ENCODE measurements around the gene KIF7. TPM values are rescaled to one million over a fixed set of nuclear protein-coding genes. Genes with fewer than 3 reads are reported as not detected.
A peak's percentile ranks its signal among the peaks of the same experiment; 100 is the strongest.

The KIF7 gene
- total RNA-seq, 1 donor from 2014 or later, result 11.2 TPM

GRCh38 chr15:89669309-89669865, 14.1 kb upstream of the KIF7 start:
- no peak for DNase-seq (ENCODE audit: low spot score)

- no peak for DNase-seq (ENCODE audit: low spot score)
Observed at GRCh38 chr15:89668171-89668570, 12.9 kb upstream of the KIF7 start.

- DNase-seq (ENCODE audit: low spot score), result no peak
Observed at GRCh38 chr15:89667706-89667960, 12.4 kb upstream of the KIF7 start.

GRCh38 chr15:89666858-89667705, 11.8 kb upstream of the KIF7 start:
- no peak for DNase-seq (ENCODE audit: low spot score)

DNA sequence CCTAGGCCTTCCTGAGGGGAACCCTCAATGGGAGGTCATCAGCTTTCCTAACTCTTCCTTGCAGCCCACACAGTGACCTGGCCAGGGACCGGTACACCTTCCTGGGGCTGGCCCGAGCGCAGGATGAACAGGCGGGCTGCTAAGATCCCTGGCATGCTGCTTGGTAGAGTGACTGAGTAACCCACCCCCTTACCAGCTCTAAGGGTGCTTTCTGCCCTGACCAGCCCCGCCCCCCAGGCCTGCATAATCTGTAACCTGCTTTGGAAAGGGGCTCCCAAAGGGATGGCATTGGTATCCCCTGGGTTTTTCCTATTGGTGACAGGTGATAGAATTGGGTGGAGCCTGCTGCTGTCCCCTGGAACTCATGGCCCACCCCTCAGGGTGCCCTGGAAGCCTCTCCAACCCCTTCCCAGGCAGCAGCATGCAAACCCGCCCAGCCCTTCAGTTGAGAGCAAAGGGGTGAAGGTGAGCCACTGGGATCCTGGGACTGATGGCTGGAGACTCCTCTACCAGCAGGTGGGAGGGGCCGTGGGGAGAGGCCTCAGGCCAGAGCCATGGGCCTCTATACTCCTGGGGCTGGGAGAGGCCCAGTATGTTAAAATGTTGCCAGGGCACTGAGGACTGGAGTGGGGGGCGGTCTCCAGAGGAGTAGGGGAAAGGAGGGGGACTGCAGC, 11.1 kb upstream of the KIF7 start:
- no peak for DNase-seq (ENCODE audit: low spot score)

DNA sequence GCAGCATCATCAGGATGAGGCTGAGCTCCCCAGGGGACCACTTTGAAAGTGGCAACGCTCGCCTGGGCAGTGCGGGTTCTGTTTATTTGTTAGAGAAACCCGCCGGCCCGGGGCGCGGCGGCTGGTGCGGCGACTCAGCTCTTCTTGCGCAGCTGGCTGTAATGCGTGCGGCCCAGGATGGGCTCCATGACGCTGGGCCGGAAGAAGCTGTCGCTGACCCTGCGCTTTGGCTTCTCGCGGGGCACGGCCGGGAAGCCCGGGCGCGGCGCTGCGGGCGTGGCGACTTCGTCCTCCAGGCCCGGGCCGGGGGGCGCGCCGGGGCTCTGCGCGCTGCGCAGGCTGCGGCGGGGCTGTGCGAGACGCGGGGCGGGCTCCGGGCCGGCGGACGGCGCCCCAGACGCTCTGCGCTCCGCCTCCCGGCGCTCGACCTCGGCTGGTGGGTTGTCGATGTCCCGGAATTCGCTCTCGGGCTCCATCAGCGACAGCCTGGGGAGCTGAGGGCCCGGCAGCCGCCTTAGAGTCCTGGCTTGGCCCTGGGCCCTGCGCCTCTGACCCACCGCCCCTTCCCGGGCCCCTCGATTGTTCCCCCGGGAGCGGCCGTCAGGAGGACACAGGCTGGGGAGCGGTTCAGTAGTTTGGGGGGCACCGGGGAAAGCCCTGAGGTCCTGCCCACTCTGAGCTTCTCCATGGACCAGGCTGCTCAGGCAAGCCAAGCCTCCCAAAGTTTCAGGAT, 10.3 kb upstream of the KIF7 start:
- DNase-seq (ENCODE audit: low spot score), result peak; percentile 60

GRCh38 chr15:89664441-89665350, 9.4 kb upstream of the KIF7 start:
- DNase-seq (ENCODE audit: low spot score), result no peak

DNA sequence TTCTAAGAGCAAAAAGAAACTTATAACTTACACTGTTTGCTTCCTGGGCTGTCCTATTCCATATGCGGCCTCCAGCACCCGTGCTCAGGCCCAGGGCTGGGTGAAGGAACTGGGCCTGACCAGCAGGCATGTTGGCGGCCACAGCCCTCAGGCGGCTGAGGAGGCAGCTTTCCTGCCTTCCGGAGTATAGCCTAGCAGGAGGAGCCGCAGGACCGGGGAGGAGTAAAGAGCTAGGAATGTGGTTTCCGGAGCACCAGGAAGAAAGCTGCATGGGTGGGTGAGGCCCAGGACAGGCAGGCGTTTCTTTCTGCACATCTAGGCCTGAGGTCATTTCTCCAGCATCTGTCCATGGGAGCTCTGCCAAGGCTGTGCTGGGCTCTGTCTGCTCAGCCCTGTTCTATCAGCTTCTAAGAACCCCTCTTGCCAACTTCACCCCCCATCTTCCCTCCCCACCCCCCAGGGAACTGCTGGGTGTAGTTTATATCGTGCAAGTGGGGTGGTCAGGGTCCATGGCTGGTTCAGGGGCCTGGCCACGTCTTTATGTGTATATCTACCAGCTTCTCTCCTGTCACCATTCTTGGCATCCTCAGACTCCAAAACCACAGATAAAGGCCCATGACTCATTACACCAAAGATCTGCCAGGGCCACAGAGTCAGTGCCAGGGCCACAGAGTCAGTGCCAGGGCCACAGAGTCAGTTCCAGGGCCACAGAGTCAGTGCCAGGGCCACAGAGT, 7.8 kb upstream of the KIF7 start:
- DNase-seq (ENCODE audit: low spot score), result peak; percentile 87

GRCh38 chr15:89660556-89660955, 5.3 kb upstream of the KIF7 start:
- DNase-seq (ENCODE audit: low spot score), result no peak

GRCh38 chr15:89659295-89659694, 4.0 kb upstream of the KIF7 start:
- no peak for DNase-seq (ENCODE audit: low spot score)

GRCh38 chr15:89657686-89658200, 2.5 kb upstream of the KIF7 start:
- no peak for DNase-seq (ENCODE audit: low spot score)

DNA sequence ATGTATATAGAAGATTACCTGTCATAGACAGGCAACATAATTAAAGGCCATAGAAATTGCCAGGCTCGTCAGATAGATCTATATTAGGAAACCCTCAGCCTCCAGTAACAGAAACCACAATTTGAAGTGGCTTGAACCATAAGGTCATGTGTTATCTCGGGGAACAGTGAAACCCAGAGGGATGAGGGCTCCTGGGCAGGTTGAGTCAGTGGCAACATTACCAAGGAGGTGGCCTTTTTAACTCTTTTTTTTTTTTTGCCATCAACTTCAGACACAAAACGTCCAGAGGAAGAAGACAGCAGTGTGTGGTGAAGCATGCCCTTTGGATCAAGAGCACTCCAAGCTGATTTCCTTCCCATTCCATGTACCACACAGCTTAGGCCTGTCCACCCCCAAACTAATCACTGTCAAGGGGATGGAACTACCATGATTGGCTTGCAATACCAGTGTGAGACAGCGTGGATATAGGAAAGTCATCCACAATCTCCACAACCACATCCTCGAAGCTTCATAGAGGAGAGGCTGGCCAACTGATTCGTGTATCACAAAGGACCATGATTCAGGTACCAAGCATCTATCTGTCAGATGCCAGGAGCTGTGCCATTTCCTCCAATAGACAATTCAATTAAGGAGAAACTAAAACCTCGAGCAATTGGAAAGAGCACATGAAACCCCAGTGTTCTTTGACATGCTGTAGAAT, 999 bp upstream of the KIF7 start:
- DNase-seq (ENCODE audit: low spot score), result no peak

DNA sequence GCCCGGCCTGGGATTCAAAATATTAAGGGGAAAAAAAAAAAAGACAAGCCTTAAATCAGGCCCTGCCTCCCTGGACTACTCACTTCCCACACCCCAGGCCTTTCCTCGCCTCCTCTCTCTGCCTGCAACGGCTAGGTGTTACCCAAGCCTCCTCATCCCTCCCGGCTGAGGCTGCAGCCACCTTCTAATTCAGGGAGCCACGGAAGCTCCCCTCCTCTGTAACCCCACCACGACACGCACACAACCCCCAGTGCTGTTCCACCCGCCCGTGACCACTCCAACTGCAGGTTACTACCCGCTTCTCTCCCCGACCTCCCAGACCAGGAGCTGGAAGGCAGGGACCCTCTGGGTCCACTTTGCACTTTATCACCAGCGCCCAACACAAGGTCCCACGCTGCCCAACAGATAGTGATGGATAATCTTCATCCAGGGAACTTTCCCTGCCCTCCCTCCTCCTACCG, 936 bp downstream of the KIF7 start:
- no peak for DNase-seq (ENCODE audit: low spot score)

GRCh38 chr15:89653578-89653977, 1.7 kb downstream of the KIF7 start:
- DNase-seq (ENCODE audit: low spot score), result no peak

GRCh38 chr15:89652666-89653065, 2.6 kb downstream of the KIF7 start:
- DNase-seq (ENCODE audit: low spot score), result no peak

DNA sequence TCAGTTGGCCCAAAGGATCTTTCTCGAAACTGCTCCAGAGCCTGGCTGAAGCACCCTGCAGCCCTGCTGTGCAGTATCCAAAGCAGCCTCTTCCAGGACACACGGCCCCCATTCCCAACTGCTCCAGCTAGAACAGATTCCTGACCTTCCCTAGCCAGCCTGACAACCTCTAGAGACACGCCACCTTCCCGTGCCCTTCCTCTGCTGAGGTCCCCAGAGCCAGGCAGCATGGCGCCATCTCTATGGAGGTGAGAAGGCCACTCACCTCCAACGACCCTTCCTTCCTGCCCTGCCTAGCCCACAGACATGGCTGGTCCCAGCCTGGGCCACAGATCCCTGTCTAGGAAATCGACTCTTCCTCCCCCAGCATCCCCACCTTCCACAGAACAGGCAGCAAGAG, 3.1 kb downstream of the KIF7 start:
- no peak for DNase-seq (ENCODE audit: low spot score)

DNA sequence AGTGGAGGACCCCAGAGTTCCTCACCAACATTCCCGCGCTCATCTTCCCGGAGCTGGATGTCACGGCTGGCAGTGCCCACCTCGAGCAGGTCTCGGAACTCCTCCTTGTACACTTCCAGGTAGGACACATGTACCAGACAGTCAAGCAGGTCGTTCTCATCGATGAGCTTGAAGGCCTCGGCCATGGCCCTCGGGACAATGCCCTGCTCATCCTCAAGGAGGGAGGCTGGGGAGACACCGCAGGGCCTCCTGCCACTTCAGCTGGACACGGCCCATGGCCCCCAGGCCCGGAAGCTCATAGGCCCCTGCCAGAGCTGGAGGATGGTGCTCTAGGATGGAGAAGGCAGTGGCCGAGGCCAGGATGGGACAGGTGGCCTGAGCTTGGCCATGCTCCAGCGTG, 5.6 kb downstream of the KIF7 start:
- DNase-seq (ENCODE audit: low spot score), result no peak

GRCh38 chr15:89649013-89649625, 6.1 kb downstream of the KIF7 start:
- no peak for DNase-seq (ENCODE audit: low spot score)
